Prostate gland (tissue), 2 donors: ENCODE results near the gene SIGLEC6. TPM values are rescaled to one million over a fixed set of nuclear protein-coding genes. Genes with fewer than 3 reads are reported as not detected.

ENCODE experiments used
- DNase-seq: peaks from one replicate; pipeline ENCODE4 v3.0.0-alpha.2; 2019; ENCODE audit warnings: low spot score
- H3K27ac ChIP-seq, 2 donors: fragments of 200-600 bp; sonication (generic); 2 replicates each; pipeline ENCODE4 v1.5.1; 2017 to 2019
- H3K27me3 ChIP-seq: fragments of 200-600 bp; sonication (generic); replicated peaks from 2 replicates; pipeline ENCODE4 v1.5.1; 2019; ENCODE audit not compliant: insufficient read depth
- H3K36me3 ChIP-seq, 2 donors: fragments of 200-600 bp; sonication (generic); 1 replicate in 1 of 2; 2 replicates in 1 of 2; pipeline versions ENCODE4 v1.5.1 to v1.8.1; 2017 to 2019
- H3K4me1 ChIP-seq: fragments of 200-600 bp; sonication (generic); replicated peaks from 2 replicates; pipeline ENCODE4 v1.5.1; 2019
- H3K4me3 ChIP-seq, 2 donors: fragments of 200-600 bp; sonication (generic); 2 replicates each; pipeline ENCODE4 v1.5.1; 2017 to 2019
- H3K9me3 ChIP-seq: fragments of 200-600 bp; sonication (generic); 2 replicates; pipeline ENCODE4 v1.5.1; 2017
- POLR2A ChIP-seq: fragments of 450-650 bp; IDR thresholded peaks from one replicate; pipeline ENCODE4 v1.6.1; 2016; ENCODE audit warnings: antibody characterized with exemption, mild to moderate bottlenecking
- POLR2AphosphoS5 ChIP-seq: sonication (generic); formaldehyde crosslinking; IDR thresholded peaks from one replicate; pipeline ENCODE4 v1.6.1; 2017; ENCODE audit warnings: antibody characterized with exemption
- WGBS: methylation state at CpG from one replicate; pipeline ENCODE4 v1.1.5; 2018; 5-methylcytosine and 5-hydroxymethylcytosine counted together
- intact Hi-C: fragments of 100-400 bp; cut with DNase I; formaldehyde crosslinking; loops from one replicate; pipeline ENCODE4 v1.14.2; 2022
- total RNA-seq, 2 donors: library from RNA; depleted of rRNA; stranded (reverse); fragments of >200 nt; gene quantifications; one replicate each; pipeline ENCODE4 v1.1.0, GENCODE V29; 2016
- TF ChIP-seq, protein P1 (sequence below), 4 experiments: fragments of 200-600 bp in 2 of 4; fragments of 450-650 bp in 2 of 4; sonication (generic) in 2 of 4; IDR thresholded peaks; 1 replicate in 3 of 4; 2 replicates in 1 of 4; pipeline ENCODE4 v1.5.1; 2016 to 2019; ENCODE audit warnings: antibody characterized with exemption in 4 of 4, mild to moderate bottlenecking in 2 of 4, moderate library complexity in 2 of 4

The SIGLEC6 gene
- total RNA-seq, 2 donors from 2014 or later, result 0.68 TPM; not detected in 1

DNA sequence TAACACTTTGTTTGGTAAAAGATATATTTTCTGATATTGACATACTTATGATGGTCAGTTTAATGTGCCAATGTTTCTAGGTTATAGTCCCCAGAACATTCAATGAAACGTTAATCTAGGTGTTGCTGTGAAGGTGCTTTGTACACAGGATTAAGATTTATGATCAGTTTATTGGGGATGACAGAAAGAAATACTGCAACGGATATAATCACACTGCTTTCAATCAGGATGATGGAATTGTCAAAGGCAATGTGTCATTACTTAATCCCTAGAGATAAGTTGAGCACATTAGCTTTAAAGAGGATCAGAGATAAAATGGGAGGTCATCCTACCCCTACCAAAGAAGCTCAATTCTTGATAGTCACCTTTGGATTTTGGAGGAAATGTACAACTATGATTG lies 17.5 kb downstream of the SIGLEC6 start:
- H3K27ac ChIP-seq, result no peak overlapping the region
- DNase-seq, result no peak
- H3K27me3 ChIP-seq, result no peaks in the 10 kb centered on the region
- WGBS, result 33% methylated on average over 2 of the region's 2 CpGs
- no peak overlapping the region for H3K4me3 ChIP-seq
- intact Hi-C loops, result no loop called here
- H3K4me1 ChIP-seq, result no peaks in the 10 kb centered on the region
- no peak for TF ChIP-seq POLR2AphosphoS5
- TF ChIP-seq, protein P1, sequence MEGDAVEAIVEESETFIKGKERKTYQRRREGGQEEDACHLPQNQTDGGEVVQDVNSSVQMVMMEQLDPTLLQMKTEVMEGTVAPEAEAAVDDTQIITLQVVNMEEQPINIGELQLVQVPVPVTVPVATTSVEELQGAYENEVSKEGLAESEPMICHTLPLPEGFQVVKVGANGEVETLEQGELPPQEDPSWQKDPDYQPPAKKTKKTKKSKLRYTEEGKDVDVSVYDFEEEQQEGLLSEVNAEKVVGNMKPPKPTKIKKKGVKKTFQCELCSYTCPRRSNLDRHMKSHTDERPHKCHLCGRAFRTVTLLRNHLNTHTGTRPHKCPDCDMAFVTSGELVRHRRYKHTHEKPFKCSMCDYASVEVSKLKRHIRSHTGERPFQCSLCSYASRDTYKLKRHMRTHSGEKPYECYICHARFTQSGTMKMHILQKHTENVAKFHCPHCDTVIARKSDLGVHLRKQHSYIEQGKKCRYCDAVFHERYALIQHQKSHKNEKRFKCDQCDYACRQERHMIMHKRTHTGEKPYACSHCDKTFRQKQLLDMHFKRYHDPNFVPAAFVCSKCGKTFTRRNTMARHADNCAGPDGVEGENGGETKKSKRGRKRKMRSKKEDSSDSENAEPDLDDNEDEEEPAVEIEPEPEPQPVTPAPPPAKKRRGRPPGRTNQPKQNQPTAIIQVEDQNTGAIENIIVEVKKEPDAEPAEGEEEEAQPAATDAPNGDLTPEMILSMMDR (IDR thresholded peaks at IDR 0.05), result no peak
- TF ChIP-seq POLR2A, result no peak
- no peaks in the 10 kb centered on the region for H3K36me3 ChIP-seq
- no peaks in the 10 kb centered on the region for H3K9me3 ChIP-seq

DNA sequence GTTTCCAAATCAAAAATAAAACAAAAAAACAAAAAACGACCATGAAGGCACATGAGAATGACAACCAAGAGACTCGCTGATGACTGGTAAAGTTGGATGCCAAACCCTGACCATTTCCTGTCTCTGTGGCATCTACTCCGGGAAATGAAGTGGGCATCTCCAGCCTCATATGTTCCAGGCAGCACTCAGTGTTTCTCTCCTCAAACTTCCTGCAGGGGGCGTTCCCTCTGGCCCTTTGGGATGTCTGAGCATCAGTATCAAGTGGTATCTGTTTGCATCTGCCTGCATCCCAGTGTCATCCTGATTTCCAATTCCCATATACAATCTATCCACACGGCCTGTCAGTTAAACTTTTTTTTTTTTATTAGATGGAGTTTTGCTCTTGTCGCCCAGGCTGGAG lies 20.1 kb downstream of the SIGLEC6 start:
- no peak for DNase-seq
- H3K27ac ChIP-seq, result no peak overlapping the region
- H3K4me3 ChIP-seq, result no peak overlapping the region
- no peak for TF ChIP-seq POLR2A
- TF ChIP-seq, protein P1 (IDR thresholded peaks at IDR 0.05), result no peak
- no peak for TF ChIP-seq POLR2AphosphoS5
- 12% methylated on average over 6 of the region's 6 CpGs for WGBS
- no peaks in the 10 kb centered on the region for H3K27me3 ChIP-seq
- H3K9me3 ChIP-seq, result no peaks in the 10 kb centered on the region
- no peaks in the 10 kb centered on the region for H3K4me1 ChIP-seq
- intact Hi-C loops, result no loop called here
- no peaks in the 10 kb centered on the region for H3K36me3 ChIP-seq

DNA sequence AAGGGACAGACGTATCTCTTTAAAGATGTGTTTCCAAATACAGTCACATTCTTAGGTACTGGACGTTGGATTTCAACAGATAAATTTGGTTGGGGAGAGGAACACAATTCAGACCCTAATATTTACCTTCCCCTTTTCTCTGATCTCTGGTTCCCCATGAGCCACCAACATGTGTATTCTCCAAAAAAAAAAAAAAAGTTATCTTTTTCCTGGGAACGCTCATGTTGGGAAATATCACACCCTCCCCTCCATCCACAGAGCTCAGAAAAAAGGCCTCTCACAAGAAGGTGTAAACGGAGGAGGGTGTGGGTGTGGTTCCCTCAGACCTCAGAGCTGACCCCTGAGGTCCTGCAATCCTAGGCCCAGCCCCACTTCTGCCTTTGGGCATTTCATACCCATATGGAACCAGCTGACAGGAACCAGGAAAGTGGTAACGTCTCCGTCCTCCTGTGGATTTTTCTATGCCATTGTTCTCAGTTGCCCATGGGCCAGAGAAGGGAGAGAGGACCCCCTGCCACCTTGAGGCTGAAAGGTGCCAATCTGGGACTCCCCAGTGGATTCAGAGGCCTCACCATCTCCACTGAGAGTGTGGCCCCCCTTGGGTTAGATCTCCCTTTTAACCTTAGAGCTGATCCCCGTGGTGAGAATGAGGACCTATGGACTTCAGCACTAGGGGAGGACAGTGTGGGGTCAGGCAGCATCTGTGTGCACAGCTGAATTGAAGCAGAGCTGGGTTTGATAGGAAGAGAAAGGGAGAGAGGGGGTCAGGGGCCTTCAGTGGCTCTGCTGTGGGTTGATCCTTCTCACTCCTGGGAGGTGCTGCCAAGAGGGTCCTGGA lies 21.4 kb downstream of the SIGLEC6 start:
- Histone ChIP-seq H3K4me1 (no peaks in the 10 kb centered on the region), H3K27ac (no peak overlapping the region), H3K36me3 (no peaks in the 10 kb centered on the region), H3K9me3 (no peaks in the 10 kb centered on the region), H3K4me3 (no peak overlapping the region), H3K27me3 (no peaks in the 10 kb centered on the region)
- DNase-seq, result no peak
- 49% methylated on average over 7 of the region's 7 CpGs for WGBS
- TF ChIP-seq POLR2A (no peak), POLR2AphosphoS5 (no peak)
- TF ChIP-seq, protein P1 (IDR thresholded peaks at IDR 0.05), result no peak
- intact Hi-C loops, result no loop called here

DNA sequence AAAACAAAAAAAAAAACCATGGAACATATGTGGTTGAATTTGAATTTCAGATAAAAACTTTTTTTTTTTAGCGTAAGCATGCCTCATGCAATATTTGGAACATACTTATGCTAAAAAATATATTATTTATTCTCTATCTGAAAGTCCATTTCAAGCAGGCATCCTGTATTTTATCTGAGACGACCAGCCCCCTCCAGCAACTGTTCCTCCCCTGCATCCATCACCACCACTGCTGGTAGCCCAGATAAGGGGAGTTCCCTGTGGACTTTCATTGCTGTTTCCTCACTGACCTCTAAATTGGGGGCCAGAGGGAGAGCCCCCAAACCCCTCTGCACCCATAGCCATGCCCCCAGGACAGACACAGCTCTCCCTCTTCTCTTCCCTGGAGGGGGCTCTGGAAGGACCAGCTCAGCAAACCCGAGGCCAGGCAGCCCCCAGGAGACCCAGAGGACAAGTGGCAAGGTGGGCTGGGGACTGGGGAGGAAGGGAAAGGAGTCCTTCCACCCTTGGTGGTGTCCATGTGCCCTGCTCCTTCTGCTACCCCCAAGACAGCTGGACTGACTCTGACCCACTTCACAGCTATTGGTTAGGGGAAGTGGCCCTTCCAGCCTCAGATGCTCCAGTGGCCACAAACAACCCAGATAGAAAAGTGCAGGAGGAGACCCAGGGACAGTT lies 23.3 kb downstream of the SIGLEC6 start:
- no peak overlapping the region for H3K27ac ChIP-seq
- H3K4me1 ChIP-seq, result no peaks in the 10 kb centered on the region
- H3K27me3 ChIP-seq, result no peaks in the 10 kb centered on the region
- TF ChIP-seq, protein P1 (IDR thresholded peaks at IDR 0.05), result no peak
- TF ChIP-seq POLR2AphosphoS5 (no peak), POLR2A (no peak)
- no peak overlapping the region for H3K4me3 ChIP-seq
- H3K36me3 ChIP-seq, result no peaks in the 10 kb centered on the region
- no peaks in the 10 kb centered on the region for H3K9me3 ChIP-seq
- intact Hi-C loops, result no loop called here
- DNase-seq, result no peak
- WGBS, result 54% methylated on average over 3 of the region's 3 CpGs
